NCI-H82 treated with DMSO at 0.1 percent for 48 hours (cell line): ENCODE measurements around the gene CREB3L2.
"Not testable (repeated sequence)": the region's sequence is repeated elsewhere in the genome, so short reads cannot be mapped to it uniquely, and the experiment has no call there.

Experiments used
- DNase-seq: peaks from one replicate; lab custom pipeline; 2025; ENCODE audit not compliant: unreplicated experiment; lab: John Stamatoyannopoulos, UW

The CREB3L2 gene, protein sequence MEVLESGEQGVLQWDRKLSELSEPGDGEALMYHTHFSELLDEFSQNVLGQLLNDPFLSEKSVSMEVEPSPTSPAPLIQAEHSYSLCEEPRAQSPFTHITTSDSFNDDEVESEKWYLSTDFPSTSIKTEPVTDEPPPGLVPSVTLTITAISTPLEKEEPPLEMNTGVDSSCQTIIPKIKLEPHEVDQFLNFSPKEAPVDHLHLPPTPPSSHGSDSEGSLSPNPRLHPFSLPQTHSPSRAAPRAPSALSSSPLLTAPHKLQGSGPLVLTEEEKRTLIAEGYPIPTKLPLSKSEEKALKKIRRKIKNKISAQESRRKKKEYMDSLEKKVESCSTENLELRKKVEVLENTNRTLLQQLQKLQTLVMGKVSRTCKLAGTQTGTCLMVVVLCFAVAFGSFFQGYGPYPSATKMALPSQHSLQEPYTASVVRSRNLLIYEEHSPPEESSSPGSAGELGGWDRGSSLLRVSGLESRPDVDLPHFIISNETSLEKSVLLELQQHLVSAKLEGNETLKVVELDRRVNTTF

DNA sequence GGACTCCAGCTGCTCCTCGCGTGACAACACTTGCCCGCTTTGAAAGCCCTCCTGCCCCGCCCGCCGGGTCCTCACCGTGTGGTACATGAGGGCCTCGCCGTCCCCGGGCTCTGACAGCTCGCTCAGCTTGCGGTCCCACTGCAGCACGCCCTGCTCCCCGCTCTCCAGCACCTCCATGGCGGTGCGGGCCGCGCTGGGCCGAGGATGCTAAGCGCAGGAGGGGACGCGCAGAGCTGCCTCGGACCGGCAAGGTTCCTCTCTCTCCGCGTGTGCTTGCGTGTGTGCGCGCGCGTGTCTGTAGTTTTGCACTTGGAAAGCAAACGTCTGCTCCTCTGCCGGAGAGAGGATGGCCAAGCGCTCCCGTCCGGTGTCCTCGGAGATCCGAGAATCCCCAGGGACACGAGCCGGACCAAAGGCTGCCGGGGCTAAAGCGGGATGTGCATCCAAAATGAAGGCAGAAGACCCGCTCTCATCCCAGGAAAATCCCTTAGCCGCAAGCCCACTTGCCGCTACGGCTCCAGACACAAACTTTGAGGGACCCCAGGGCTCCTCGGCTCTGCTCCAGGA, at the start of gene CREB3L2:
TSS of gene CREB3L2 (minus strand) at position 558 of the 567 bp plus-strand sequence. CDS start at position 177, 381 bp downstream.
- no peak for DNase-seq

- no peak for DNase-seq
These were observed 47.7 kb upstream of the CREB3L2 start for GRCh38 chr7:138049505-138050116.

DNA sequence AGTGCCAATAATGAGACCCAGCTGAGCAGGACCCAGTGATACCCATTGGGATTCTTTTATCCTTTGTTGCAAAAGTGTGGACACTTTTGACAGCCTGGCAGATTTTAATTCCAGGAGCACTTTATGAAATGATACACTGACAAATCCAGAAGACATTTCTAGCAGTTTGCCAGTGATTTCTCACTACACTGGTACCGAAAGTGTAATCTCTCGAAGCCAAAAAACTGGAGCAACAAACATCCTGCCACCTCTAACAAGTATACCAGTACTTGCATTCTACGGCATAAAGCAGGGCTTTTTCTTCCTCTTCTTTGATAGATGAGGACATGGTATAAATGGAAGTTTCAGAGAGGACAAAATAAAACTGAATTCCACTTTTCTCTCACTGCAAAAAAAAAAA, 46.0 kb upstream of the CREB3L2 start:
- no peak for DNase-seq

- DNase-seq: no peak
These were observed 43.0 kb upstream of the CREB3L2 start for GRCh38 chr7:138044897-138045296.

GRCh38 chr7:138040063-138040462, 38.2 kb upstream of the CREB3L2 start:
- not testable (repeated sequence) for DNase-seq

DNA sequence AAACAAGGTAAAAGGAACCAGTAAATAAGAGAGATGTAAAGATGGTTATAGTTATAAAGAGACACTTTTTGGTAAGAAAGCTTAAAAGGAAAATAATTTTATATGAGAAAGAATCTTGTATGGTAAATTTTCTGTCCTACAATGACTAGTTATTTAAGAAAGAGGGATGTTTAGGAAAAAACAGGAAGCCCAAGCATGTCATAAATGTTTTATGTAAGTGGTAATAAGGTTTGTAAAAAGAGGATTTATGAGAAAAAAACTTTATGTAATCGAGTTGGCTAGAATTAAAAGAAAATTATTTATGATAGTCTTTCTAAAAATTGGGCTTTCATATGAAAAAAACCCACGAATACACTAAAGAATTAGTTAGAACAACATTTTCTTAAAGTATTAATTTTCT, 34.2 kb upstream of the CREB3L2 start:
- DNase-seq: no peak

- no peak for DNase-seq
These were observed 31.4 kb upstream of the CREB3L2 start for GRCh38 chr7:138033241-138033640.

DNA sequence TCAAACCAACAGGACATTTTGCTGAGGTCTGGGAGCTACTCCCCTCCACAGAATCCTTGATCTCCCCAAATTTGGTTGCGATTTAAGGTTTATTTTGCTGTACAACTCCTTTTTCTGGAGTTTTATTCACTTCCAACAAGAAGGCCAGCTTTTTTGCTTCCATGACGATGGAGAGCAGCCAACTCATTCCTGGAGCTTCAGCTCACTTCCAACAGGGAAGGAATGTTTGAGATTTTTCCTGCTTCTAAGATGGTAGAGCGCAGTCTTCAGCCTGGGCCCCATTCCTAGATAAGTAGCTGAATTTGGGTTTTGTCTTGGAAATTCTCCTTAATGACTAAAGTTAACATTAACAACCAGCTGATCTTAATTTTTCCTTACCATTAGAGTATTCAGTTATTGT, 30.9 kb upstream of the CREB3L2 start:
- DNase-seq: no peak

- no peak for DNase-seq
These were observed 30.3 kb upstream of the CREB3L2 start for GRCh38 chr7:138032186-138032585.

- DNase-seq: no peak
These were observed 28.9 kb upstream of the CREB3L2 start for GRCh38 chr7:138030679-138031351.

GRCh38 chr7:138029941-138030340, 28.1 kb upstream of the CREB3L2 start:
- DNase-seq: no peak

DNA sequence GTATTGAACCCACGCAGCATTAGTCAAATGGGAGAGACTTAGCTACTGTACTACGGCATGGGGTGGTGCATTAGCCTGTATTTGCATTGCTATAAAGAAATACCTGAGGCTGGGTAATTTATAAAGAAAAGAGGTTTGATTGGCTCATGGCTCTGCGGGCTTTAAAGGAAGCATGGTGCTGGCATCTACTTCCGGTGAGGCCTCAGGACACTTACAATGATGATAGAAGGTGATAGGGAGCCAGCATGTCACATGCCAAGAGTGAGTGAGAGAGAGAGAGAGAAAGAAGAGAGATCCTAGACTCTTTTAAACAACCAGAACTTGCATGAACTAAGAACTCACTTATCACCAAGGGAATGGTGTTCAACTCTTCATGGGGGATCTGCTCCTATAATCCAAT, 27.2 kb upstream of the CREB3L2 start:
- DNase-seq: no peak

DNA sequence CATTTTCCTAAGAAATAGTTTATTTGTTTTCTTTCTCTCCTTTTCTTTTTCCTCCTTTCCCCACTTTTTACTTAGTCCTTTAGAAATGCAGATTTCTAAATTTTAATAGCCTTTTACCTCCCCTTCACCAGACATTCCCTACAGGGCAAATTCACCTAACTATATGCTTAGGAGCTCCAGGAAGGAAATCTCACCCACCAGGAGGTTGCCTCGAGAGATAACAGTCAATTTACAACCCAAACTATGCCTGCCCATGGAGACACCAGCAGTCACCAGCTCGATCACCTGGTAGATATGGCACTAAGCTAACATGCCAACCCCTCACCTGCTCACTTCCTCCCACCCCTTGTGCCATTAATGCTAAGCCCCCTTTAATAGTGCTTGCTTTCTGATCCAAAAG, 25.2 kb upstream of the CREB3L2 start:
- no peak for DNase-seq

DNA sequence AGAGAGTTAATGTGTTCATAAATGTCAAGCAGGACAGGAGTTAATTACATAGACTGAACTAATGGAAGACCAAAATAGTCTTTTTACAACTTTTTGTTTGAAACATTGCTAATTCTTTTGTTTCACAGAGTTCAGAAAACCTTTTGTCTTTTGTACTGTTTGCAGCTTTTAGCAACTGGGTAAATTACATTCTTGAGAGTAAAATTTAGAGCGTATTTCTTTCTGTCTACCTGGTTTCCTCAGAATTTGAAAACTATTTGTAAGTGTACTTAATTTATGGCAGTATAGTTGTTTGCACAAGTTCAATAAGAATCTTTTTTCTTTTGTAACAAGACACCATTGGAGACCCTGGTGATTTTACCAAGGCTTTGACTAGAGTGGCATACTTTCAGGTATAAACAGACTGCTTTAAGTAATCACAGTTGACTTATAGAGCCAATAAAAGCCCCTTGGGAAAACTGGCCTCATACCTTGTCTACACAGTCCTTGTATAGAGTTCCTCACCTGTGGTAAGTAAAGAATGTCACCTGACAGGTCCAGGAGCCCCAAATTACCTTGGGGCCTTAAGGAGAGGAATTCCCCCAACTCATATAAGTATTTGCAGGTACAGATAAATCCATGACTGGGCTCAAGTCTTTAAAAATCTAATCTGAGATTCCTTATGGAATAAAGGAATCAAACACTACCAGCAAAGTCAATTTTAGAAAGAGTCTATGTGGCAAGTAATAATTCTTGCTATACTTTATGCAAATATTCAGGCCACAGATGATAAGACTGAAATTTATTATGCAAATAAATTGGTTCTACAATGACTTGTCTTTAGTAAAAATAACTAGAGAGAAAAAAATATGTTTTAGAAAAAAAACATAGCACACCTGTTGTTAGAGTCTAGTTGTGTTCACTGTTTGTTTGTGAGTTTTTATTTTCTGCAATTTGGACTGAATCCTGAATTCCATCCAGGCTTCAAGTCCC, 23.6 kb upstream of the CREB3L2 start:
- DNase-seq: no peak

- no peak for DNase-seq
These were observed 22.9 kb upstream of the CREB3L2 start for GRCh38 chr7:138024765-138025164.

DNA sequence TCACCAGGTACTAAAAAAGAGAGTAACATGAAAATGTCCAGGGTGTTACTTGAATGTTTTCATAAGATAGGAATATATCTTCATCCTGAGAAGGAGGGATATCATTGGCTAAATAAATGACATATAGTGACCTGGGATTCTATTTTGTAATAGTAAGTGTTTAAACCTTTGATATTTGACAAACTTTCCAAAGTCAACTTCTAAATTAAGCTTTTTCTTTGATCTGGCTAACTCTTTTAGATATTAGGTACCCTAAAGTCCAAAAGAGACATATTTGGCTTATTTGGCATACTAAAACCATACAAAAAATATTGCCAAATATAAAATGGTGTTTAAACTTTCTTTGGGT, 22.4 kb upstream of the CREB3L2 start:
- DNase-seq: no peak

- DNase-seq: no peak
These were observed 21.9 kb upstream of the CREB3L2 start for GRCh38 chr7:138023618-138024342.

GRCh38 chr7:138021889-138022288, 20.0 kb upstream of the CREB3L2 start:
- DNase-seq: no peak

- DNase-seq: no peak
These were observed 16.1 kb upstream of the CREB3L2 start for GRCh38 chr7:138017992-138018391.

GRCh38 chr7:138015096-138015495, 13.2 kb upstream of the CREB3L2 start:
- DNase-seq: no peak
